ENCODE measurements around the gene LRRC25. TPM values are rescaled to one million over a fixed set of nuclear protein-coding genes. Genes with fewer than 3 reads are reported as not detected.
"Not testable (repeated sequence)": the region's sequence is repeated elsewhere in the genome, so short reads cannot be mapped to it uniquely, and the experiment has no call there.

The LRRC25 gene
- total RNA-seq, 6 experiments from 2014 or later, result not detected

- Mint-ChIP-seq H3K9me3 (no peaks in the 10 kb centered on the region), H3K4me3 (no peak overlapping the region), H3K27ac (no peak overlapping the region), H3K4me1 (ENCODE audit: low read depth) (peaks cover 44% of the 10 kb centered on the region), H3K27me3 (ENCODE audit: insufficient read depth) (peaks cover 6% of the 10 kb centered on the region), H3K36me3 (ENCODE audit: low read depth) (no peaks in the 10 kb centered on the region)
- no peak for DNase-seq
- TF ChIP-seq CTCF (IDR thresholded peaks at IDR 0.05), result peak; percentile 24; the same call in 1 of the 2 replicates
Measured at GRCh38 chr19:18412610-18413239, 15.3 kb upstream of the LRRC25 start.

- H3K27ac Mint-ChIP-seq, result no peak overlapping the region
- TF ChIP-seq CTCF (IDR thresholded peaks at IDR 0.05), result peak; percentile 72
- peaks cover 9% of the 10 kb centered on the region for H3K4me1 Mint-ChIP-seq (ENCODE audit: low read depth)
- no peak overlapping the region for H3K4me3 Mint-ChIP-seq
- DNase-seq, result no peak
- H3K36me3 Mint-ChIP-seq (ENCODE audit: low read depth), result no peaks in the 10 kb centered on the region
- peaks cover 1% of the 10 kb centered on the region for H3K27me3 Mint-ChIP-seq (ENCODE audit: insufficient read depth)
- H3K9me3 Mint-ChIP-seq, result no peaks in the 10 kb centered on the region
Measured at GRCh38 chr19:18408053-18408476, 10.6 kb upstream of the LRRC25 start.

- Mint-ChIP-seq H3K27me3 (ENCODE audit: insufficient read depth) (no peaks in the 10 kb centered on the region; the same call in 1 of the 2 replicates), H3K27ac (no peak overlapping the region), H3K4me3 (no peak overlapping the region), H3K9me3 (no peaks in the 10 kb centered on the region), H3K4me1 (ENCODE audit: low read depth) (peaks cover 15% of the 10 kb centered on the region), H3K36me3 (ENCODE audit: low read depth) (no peaks in the 10 kb centered on the region)
- no peak for DNase-seq
- TF ChIP-seq CTCF (IDR thresholded peaks at IDR 0.05), result no peak
Measured at GRCh38 chr19:18406749-18407148, 9.3 kb upstream of the LRRC25 start.

GRCh38 chr19:18405754-18406153 is 8.3 kb upstream of the LRRC25 start:
- H3K4me1 Mint-ChIP-seq (ENCODE audit: low read depth), result peaks cover 18% of the 10 kb centered on the region
- H3K36me3 Mint-ChIP-seq (ENCODE audit: low read depth); H3K27ac Mint-ChIP-seq; H3K27me3 Mint-ChIP-seq (ENCODE audit: insufficient read depth); H3K9me3 Mint-ChIP-seq; DNase-seq; H3K4me3 Mint-ChIP-seq: not testable (repeated sequence)

- H3K4me1 Mint-ChIP-seq (ENCODE audit: low read depth), result peaks cover 20% of the 10 kb centered on the region; the same call in 1 of the 2 replicates
- H3K4me3 Mint-ChIP-seq; H3K36me3 Mint-ChIP-seq (ENCODE audit: low read depth); H3K27ac Mint-ChIP-seq; H3K9me3 Mint-ChIP-seq; H3K27me3 Mint-ChIP-seq (ENCODE audit: insufficient read depth); DNase-seq: not testable (repeated sequence)
Measured at GRCh38 chr19:18402455-18403248, 5.2 kb upstream of the LRRC25 start.

- Mint-ChIP-seq H3K27ac (0 out of 2 replicates have a peak overlapping the region, but pooled peaks have one; percentile 22), H3K4me1 (ENCODE audit: low read depth) (peaks cover 22% of the 10 kb centered on the region; the same call in 1 of the 2 replicates), H3K4me3 (no peak overlapping the region), H3K36me3 (ENCODE audit: low read depth) (no peaks in the 10 kb centered on the region), H3K27me3 (ENCODE audit: insufficient read depth) (no peaks in the 10 kb centered on the region; the same call in 1 of the 2 replicates), H3K9me3 (no peaks in the 10 kb centered on the region)
- DNase-seq, result peak; percentile 58
- TF ChIP-seq CTCF (IDR thresholded peaks at IDR 0.05), result peak; percentile 57
Measured at GRCh38 chr19:18401580-18402112, 4.2 kb upstream of the LRRC25 start.

Measured in HFFc6 (cell line).